Mesothelial cell of epicardium (in vitro differentiated cells): ENCODE data around the gene FMO2. TPM values are rescaled to one million over a fixed set of nuclear protein-coding genes. Genes with fewer than 3 reads are reported as not detected.

Experiments used
- DNase-seq, 2 experiments: peaks; one replicate each; pipeline ENCODE4 v3.0.0; 2021; ENCODE audit warnings: low spot score in 2 of 2; ENCODE audit not compliant: unreplicated experiment in 2 of 2
- H3K27ac Mint-ChIP-seq: 2 replicates; pipeline ENCODE4 v1.8.0; 2021; ENCODE audit warnings: mixed read lengths
- H3K27me3 Mint-ChIP-seq: 2 replicates; pipeline ENCODE4 v1.8.0; 2021; ENCODE audit warnings: low read depth, mixed read lengths
- H3K36me3 Mint-ChIP-seq: 2 replicates; pipeline ENCODE4 v1.8.0; 2021; ENCODE audit warnings: mixed read lengths
- H3K4me1 Mint-ChIP-seq: 2 replicates; pipeline ENCODE4 v1.8.0; 2021; ENCODE audit warnings: mixed read lengths
- H3K4me3 Mint-ChIP-seq: 2 replicates; pipeline ENCODE4 v1.8.0; 2021; ENCODE audit warnings: mild to moderate bottlenecking, moderate library complexity, mixed read lengths
- H3K9me3 Mint-ChIP-seq: 2 replicates; pipeline ENCODE4 v1.8.0; 2021; ENCODE audit warnings: mixed read lengths
- total RNA-seq: library from RNA; stranded (reverse); gene quantifications from 3 replicates; pipeline ENCODE4 v1.2.1, GENCODE V29; 2021
- TF ChIP-seq, protein P1 (sequence below): fragments of 200-600 bp; sonication (generic); IDR thresholded peaks from one replicate; pipeline ENCODE4 v1.5.0; 2021; ENCODE audit warnings: antibody characterized with exemption; ENCODE audit not compliant: unreplicated experiment

FMO2 gene
- total RNA-seq, 1 donor from 2014 or later: not detected

DNA sequence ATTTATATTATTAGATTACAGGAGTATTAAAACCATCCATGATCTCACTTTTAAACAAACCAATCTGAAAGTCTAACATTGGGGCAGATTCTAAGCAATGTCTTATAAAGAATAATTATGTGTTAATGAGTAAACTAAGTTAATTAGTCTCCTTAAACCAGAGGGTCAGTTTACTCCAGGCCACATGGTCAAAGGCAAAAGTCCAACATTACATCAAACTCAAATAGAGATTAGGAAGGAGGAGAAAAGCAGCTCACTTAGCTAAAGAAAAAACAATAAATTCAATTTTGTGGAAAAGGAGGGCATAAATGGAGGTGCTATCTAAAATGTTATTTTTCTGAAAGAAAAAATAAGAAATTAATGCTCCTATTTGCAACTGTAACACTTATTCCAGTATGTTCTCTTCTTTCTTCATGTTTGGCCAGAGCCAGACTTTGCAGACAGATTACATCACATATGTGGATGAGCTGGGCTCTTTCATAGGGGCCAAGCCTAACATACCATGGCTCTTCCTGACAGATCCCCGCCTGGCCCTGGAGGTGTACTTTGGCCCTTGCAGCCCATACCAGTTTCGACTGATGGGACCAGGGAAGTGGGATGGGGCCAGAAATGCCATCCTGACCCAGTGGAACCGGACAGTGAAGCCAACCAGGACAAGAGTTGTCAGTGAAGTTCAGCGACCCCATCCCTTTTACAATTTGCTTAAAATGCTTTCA, 24.3 kb upstream of the FMO2 start:
- Mint-ChIP-seq H3K27ac (peak overlapping the region; percentile 80), H3K4me1 (peaks cover 30% of the 10 kb centered on the region), H3K4me3 (no peak overlapping the region), H3K36me3 (no peaks in the 10 kb centered on the region), H3K9me3 (peaks cover 4% of the 10 kb centered on the region), H3K27me3 (peaks cover 4% of the 10 kb centered on the region)
- DNase-seq: no peak
- TF ChIP-seq, protein P1, sequence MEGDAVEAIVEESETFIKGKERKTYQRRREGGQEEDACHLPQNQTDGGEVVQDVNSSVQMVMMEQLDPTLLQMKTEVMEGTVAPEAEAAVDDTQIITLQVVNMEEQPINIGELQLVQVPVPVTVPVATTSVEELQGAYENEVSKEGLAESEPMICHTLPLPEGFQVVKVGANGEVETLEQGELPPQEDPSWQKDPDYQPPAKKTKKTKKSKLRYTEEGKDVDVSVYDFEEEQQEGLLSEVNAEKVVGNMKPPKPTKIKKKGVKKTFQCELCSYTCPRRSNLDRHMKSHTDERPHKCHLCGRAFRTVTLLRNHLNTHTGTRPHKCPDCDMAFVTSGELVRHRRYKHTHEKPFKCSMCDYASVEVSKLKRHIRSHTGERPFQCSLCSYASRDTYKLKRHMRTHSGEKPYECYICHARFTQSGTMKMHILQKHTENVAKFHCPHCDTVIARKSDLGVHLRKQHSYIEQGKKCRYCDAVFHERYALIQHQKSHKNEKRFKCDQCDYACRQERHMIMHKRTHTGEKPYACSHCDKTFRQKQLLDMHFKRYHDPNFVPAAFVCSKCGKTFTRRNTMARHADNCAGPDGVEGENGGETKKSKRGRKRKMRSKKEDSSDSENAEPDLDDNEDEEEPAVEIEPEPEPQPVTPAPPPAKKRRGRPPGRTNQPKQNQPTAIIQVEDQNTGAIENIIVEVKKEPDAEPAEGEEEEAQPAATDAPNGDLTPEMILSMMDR: no peak

GRCh38 chr1:171161431-171161830, 23.7 kb upstream of the FMO2 start:
- peaks cover 30% of the 10 kb centered on the region for H3K4me1 Mint-ChIP-seq
- no peak overlapping the region for H3K4me3 Mint-ChIP-seq
- peaks cover 1% of the 10 kb centered on the region for H3K27me3 Mint-ChIP-seq
- peaks cover 4% of the 10 kb centered on the region for H3K9me3 Mint-ChIP-seq
- peak overlapping the region; percentile 2 for H3K27ac Mint-ChIP-seq
- TF ChIP-seq, protein P1: no peak
- no peaks in the 10 kb centered on the region for H3K36me3 Mint-ChIP-seq
- no peak for DNase-seq

- H3K4me1 Mint-ChIP-seq: peaks cover 2% of the 10 kb centered on the region
- TF ChIP-seq, protein P1: no peak
- DNase-seq: no peak
- H3K36me3 Mint-ChIP-seq: no peaks in the 10 kb centered on the region
- H3K27me3 Mint-ChIP-seq: no peaks in the 10 kb centered on the region
- no peak overlapping the region for H3K4me3 Mint-ChIP-seq
- H3K9me3 Mint-ChIP-seq: peaks cover 4% of the 10 kb centered on the region
- no peak overlapping the region for H3K27ac Mint-ChIP-seq
Observed at GRCh38 chr1:171166361-171166760, 18.7 kb upstream of the FMO2 start.

- Mint-ChIP-seq H3K9me3 (peaks cover 4% of the 10 kb centered on the region), H3K27ac (no peak overlapping the region), H3K4me3 (no peak overlapping the region), H3K4me1 (no peaks in the 10 kb centered on the region), H3K27me3 (no peaks in the 10 kb centered on the region), H3K36me3 (no peaks in the 10 kb centered on the region)
- DNase-seq: no peak
- TF ChIP-seq, protein P1: no peak
Observed at GRCh38 chr1:171167785-171168184, 17.3 kb upstream of the FMO2 start.

GRCh38 chr1:171172471-171172870, 12.6 kb upstream of the FMO2 start:
- TF ChIP-seq, protein P1: no peak
- Mint-ChIP-seq H3K36me3 (no peaks in the 10 kb centered on the region), H3K9me3 (no peaks in the 10 kb centered on the region), H3K4me3 (no peak overlapping the region), H3K4me1 (no peaks in the 10 kb centered on the region), H3K27ac (no peak overlapping the region), H3K27me3 (peaks cover 6% of the 10 kb centered on the region)
- no peak for DNase-seq
